H1 (cell line): ENCODE measurements around the gene MYCBPAP. TPM values are rescaled to one million over a fixed set of nuclear protein-coding genes. Genes with fewer than 3 reads are reported as not detected.

Experiments used
- CTCF ChIA-PET: fragments of 300-600 bp; sonication (Branson Sonifier 250); formaldehyde crosslinking; loops from one replicate; lab custom pipeline; 2021; ENCODE audit not compliant: partially characterized antibody; lab: Charles Lee
- POLR2A ChIA-PET: fragments of 300-600 bp; sonication (Branson Sonifier 250); formaldehyde crosslinking; loops from one replicate; lab custom pipeline; 2021; ENCODE audit warnings: inconsistent platforms; ENCODE audit not compliant: partially characterized antibody; lab: Charles Lee
- DNase-seq, 2 experiments: peaks; one replicate each; pipeline versions ENCODE4 v3.0.0 to v3.0.0-alpha.2; 2010 to 2022; ENCODE audit warnings: low spot score in 2 of 2, low read depth in 1 of 2, mixed read lengths in 1 of 2
- FAIRE-seq: peaks from 2 replicates; lab custom pipeline; 2011; peaks lifted over from hg19 to GRCh38; lab: Jason Lieb, UNC
- H2AFZ ChIP-seq: 2 replicates; pipeline ENCODE4 v1.8.1; 2012; ENCODE audit warnings: low read length, inconsistent platforms
- H2AK5ac ChIP-seq: 2 replicates; pipeline ENCODE4 v1.6.1; 2013; ENCODE audit warnings: low read depth, low read length
- H2BK120ac ChIP-seq: replicated peaks from 2 replicates; pipeline ENCODE3; 2013; ENCODE audit warnings: low read depth, low read length, inconsistent platforms
- H2BK12ac ChIP-seq: 2 replicates; pipeline ENCODE4 v1.6.1; 2013; ENCODE audit warnings: low read depth, low read length
- H2BK15ac ChIP-seq: 2 replicates; pipeline ENCODE4 v1.6.1; 2013; ENCODE audit warnings: low read length
- H2BK20ac ChIP-seq: 2 replicates; pipeline ENCODE4 v1.6.1; 2013; ENCODE audit warnings: low read length
- H2BK5ac ChIP-seq: 2 replicates; pipeline ENCODE4 v1.6.1; 2013; ENCODE audit warnings: low read depth, low read length
- H3K14ac ChIP-seq: 2 replicates; pipeline ENCODE4 v1.6.1; 2013; ENCODE audit warnings: inconsistent platforms; ENCODE audit not compliant: insufficient read length
- H3K18ac ChIP-seq: 2 replicates; pipeline ENCODE4 v1.6.1; 2013; ENCODE audit warnings: low read length; ENCODE audit errors: extremely low read depth
- H3K23ac ChIP-seq: 2 replicates; pipeline ENCODE4 v1.6.1; 2013; ENCODE audit warnings: inconsistent platforms; ENCODE audit not compliant: insufficient read length
- H3K23me2 ChIP-seq: 2 replicates; pipeline ENCODE4 v1.6.1; 2013; ENCODE audit warnings: low read depth, low read length
- H3K27ac ChIP-seq: 2 replicates; pipeline ENCODE4 v1.6.1; 2011; ENCODE audit warnings: low read depth, low read length, inconsistent platforms
- H3K27me3 ChIP-seq, 4 experiments: replicated peaks in 1 of 4; 1 replicate in 1 of 4; 2 replicates in 3 of 4; pipeline versions ENCODE4 v1.6.1 to v1.8.1; 2011 to 2013; ENCODE audit warnings: low read length in 3 of 4, mild to moderate bottlenecking in 3 of 4, inconsistent platforms in 2 of 4, mixed read lengths in 2 of 4, moderate library complexity in 1 of 4; ENCODE audit not compliant: control insufficient read depth in 3 of 4, insufficient read depth in 3 of 4; ENCODE audit errors: extremely low read depth in 1 of 4
- H3K36me3 ChIP-seq, 4 experiments: 2 replicates each; pipeline versions ENCODE4 v1.6.1 to v1.8.1; 2011 to 2013; ENCODE audit warnings: mild to moderate bottlenecking in 4 of 4, low read length in 3 of 4, moderate library complexity in 2 of 4, control low read depth in 1 of 4, inconsistent platforms in 1 of 4; ENCODE audit not compliant: insufficient read depth in 4 of 4, control insufficient read depth in 2 of 4
- H3K4ac ChIP-seq: replicated peaks from 2 replicates; pipeline ENCODE3; 2013; ENCODE audit warnings: low read length, low read depth, mixed read lengths, inconsistent platforms; ENCODE audit not compliant: insufficient read length
- H3K4me1 ChIP-seq, 4 experiments: replicated peaks in 1 of 4; 1 replicate in 1 of 4; 2 replicates in 3 of 4; pipeline versions ENCODE4 v1.6.1 to v1.8.1; 2011 to 2013; ENCODE audit warnings: low read length in 3 of 4, inconsistent platforms in 2 of 4, mixed read lengths in 1 of 4; ENCODE audit not compliant: insufficient read depth in 4 of 4, control insufficient read depth in 3 of 4
- H3K4me2 ChIP-seq, 2 experiments: 2 replicates each; pipeline versions ENCODE4 v1.6.1 to v1.8.1; 2011 to 2013; ENCODE audit warnings: low read depth in 2 of 2, low read length in 2 of 2, control low read depth in 1 of 2, inconsistent platforms in 1 of 2, mild to moderate bottlenecking in 1 of 2; ENCODE audit not compliant: insufficient read depth in 1 of 2
- H3K4me3 ChIP-seq, 4 experiments: fragments of 200-600, 300-600 bp in 1 of 4; sonication (generic), shearing (Covaris generic), sonication (Bioruptor Twin) in 1 of 4; 2 replicates each; pipeline versions ENCODE4 v1.5.1 to v1.8.1; 2011 to 2016; ENCODE audit warnings: low read length in 4 of 4, low read depth in 3 of 4, control low read depth in 2 of 4, inconsistent platforms in 2 of 4, mild to moderate bottlenecking in 2 of 4, mixed read lengths in 1 of 4, moderate library complexity in 1 of 4; ENCODE audit not compliant: insufficient read depth in 2 of 4; ENCODE audit errors: extremely low read depth in 1 of 4
- H3K56ac ChIP-seq: replicated peaks from 2 replicates; pipeline ENCODE3; 2013; ENCODE audit warnings: low read depth, mild to moderate bottlenecking, mixed read lengths, low read length, inconsistent platforms; ENCODE audit not compliant: insufficient read length
- H3K79me1 ChIP-seq: 2 replicates; pipeline ENCODE4 v1.6.1; 2013; ENCODE audit warnings: low read depth, low read length, control low read depth
- H3K79me2 ChIP-seq, 2 experiments: 2 replicates each; pipeline versions ENCODE4 v1.6.1 to v1.8.1; 2012 to 2013; ENCODE audit warnings: low read length in 2 of 2, mild to moderate bottlenecking in 2 of 2, inconsistent platforms in 1 of 2; ENCODE audit not compliant: insufficient read depth in 2 of 2, control insufficient read depth in 1 of 2
- H3K9ac ChIP-seq, 4 experiments: replicated peaks in 1 of 4; 1 replicate in 1 of 4; 2 replicates in 3 of 4; pipeline versions ENCODE4 v1.6.1 to v1.8.1; 2011 to 2013; ENCODE audit warnings: low read depth in 3 of 4, low read length in 3 of 4, control low read depth in 2 of 4, mild to moderate bottlenecking in 2 of 4, moderate library complexity in 2 of 4, inconsistent platforms in 1 of 4; ENCODE audit errors: extremely low read depth in 1 of 4
- H3K9me3 ChIP-seq, 2 experiments: 2 replicates each; pipeline versions ENCODE4 v1.6.1 to v1.8.1; 2012 to 2013; ENCODE audit warnings: mild to moderate bottlenecking in 2 of 2, moderate library complexity in 2 of 2, control low read depth in 1 of 2, inconsistent platforms in 1 of 2, low read depth in 1 of 2, low read length in 1 of 2, mixed read lengths in 1 of 2; ENCODE audit not compliant: insufficient read depth in 2 of 2
- H4K20me1 ChIP-seq, 2 experiments: replicated peaks in 1 of 2; 2 replicates each; pipeline versions ENCODE3 to v1.8.1; 2011 to 2013; ENCODE audit warnings: inconsistent platforms in 2 of 2, low read length in 2 of 2, mild to moderate bottlenecking in 1 of 2; ENCODE audit not compliant: insufficient read depth in 2 of 2, control insufficient read depth in 1 of 2
- H4K5ac ChIP-seq: 2 replicates; pipeline ENCODE4 v1.6.1; 2013; ENCODE audit warnings: low read length, low read depth, mixed read lengths, inconsistent platforms; ENCODE audit not compliant: insufficient read length
- H4K8ac ChIP-seq: 2 replicates; pipeline ENCODE4 v1.8.0; 2013; ENCODE audit warnings: mild to moderate bottlenecking, moderate library complexity, low read length, inconsistent platforms; ENCODE audit not compliant: insufficient read depth; ENCODE audit errors: extremely low read depth
- H4K91ac ChIP-seq: replicated peaks from 2 replicates; pipeline ENCODE3; 2013; ENCODE audit warnings: low read length, mixed read lengths, inconsistent platforms; ENCODE audit not compliant: insufficient read length
- POLR2AphosphoS5 ChIP-seq: IDR thresholded peaks from 2 replicates; pipeline ENCODE4 v1.6.1; 2011; ENCODE audit warnings: low read depth, low read length
- RAD21 ChIP-seq, 2 experiments: IDR thresholded peaks in 1 of 2; conservative IDR thresholded peaks in 1 of 2; 2 replicates each; pipeline ENCODE4 v1.6.1; 2011; ENCODE audit warnings: low read depth in 2 of 2, low read length in 2 of 2, improper control_type of control experiment in 1 of 2, inconsistent platforms in 1 of 2, mild to moderate bottlenecking in 1 of 2, moderate library complexity in 1 of 2
- TAF1 ChIP-seq: IDR thresholded peaks from 2 replicates; pipeline ENCODE4 v1.6.1; 2011; ENCODE audit warnings: mild to moderate bottlenecking, low read depth, low read length
- YY1 ChIP-seq: IDR thresholded peaks from 2 replicates; pipeline ENCODE4 v1.6.1; 2011; ENCODE audit warnings: low read depth, mild to moderate bottlenecking, low read length
- WGBS, 2 experiments: shearing (Covaris generic) in 1 of 2; methylation state at CpG; one replicate each; pipeline versions ENCODE4 v1.1.6 to v1.1.7; 2013 to 2015; ENCODE audit warnings: low lambda C conversion rate in 2 of 2, mixed read lengths in 2 of 2, inconsistent platforms in 1 of 2, low coverage in 1 of 2, missing lambda C conversion rate in 1 of 2; ENCODE audit not compliant: insufficient replicate concordance in 2 of 2, insufficient coverage in 1 of 2, insufficient read length in 1 of 2; ENCODE audit errors: extremely low coverage in 1 of 2, missing lambda C conversion rate in 1 of 2; 5-methylcytosine and 5-hydroxymethylcytosine counted together
- polyA plus RNA-seq, 7 experiments: library from polyadenylated mRNA; depleted of rRNA in 3 of 7; stranded (reverse) in 5 of 7; unstranded in 2 of 7; fragments of >200 nt in 5 of 7; fragments of 200-250 nt in 2 of 7; gene quantifications; 1 replicate in 5 of 7; 2 replicates in 1 of 7; 4 replicates in 1 of 7; pipeline versions ENCODE4 v1.2.1 to v1.2.3, GENCODE V29; 2011 to 2013; ENCODE audit warnings: missing spikeins in 2 of 7, mixed read lengths in 2 of 7
- total RNA-seq: library from RNA; stranded (reverse); fragmentation: NEBNext Ultra II Directional; extraction: Animal tissue kit (Norgen Biotek cat#: 25700); gene quantifications from 2 replicates; pipeline ENCODE4 v1.2.1, GENCODE V29; 2021

The MYCBPAP gene
- total and polyA plus RNA-seq, 2 of the 8 experiments (the other 6 are each of a cell fraction or from before 2014, with no cell fraction given): 0.89 to 3.3 TPM

GRCh38 chr17:50538549-50539410 lies 30.5 kb downstream of the MYCBPAP start:
- Histone ChIP-seq H4K8ac (no peak overlapping the region), H3K36me3 (peaks cover 0 to 3% (median 0%) of the 10 kb centered on the region in 4 experiments; a peak in 1 of 8 replicates), H3K18ac (0 out of 2 replicates have a peak overlapping the region, but pooled peaks have one; percentile 2), H2BK20ac (no peak overlapping the region), H2AK5ac (no peak overlapping the region), H3K23me2 (peaks cover 10% of the 10 kb centered on the region), H3K79me2 (0 out of 4 replicates have a peak, but pooled peaks cover 0 to 2% of the 10 kb centered on the region in 2 experiments), H2BK15ac (no peak overlapping the region), H2BK5ac (no peak overlapping the region), H3K79me1 (no peaks in the 10 kb centered on the region; the same call in 1 of the 2 replicates), H4K91ac (no peak overlapping the region), H3K9me3 (no peaks in the 10 kb centered on the region), H3K4ac (no peak overlapping the region), H3K23ac (no peak overlapping the region), H3K27me3 (peaks cover 0 to 12% (median 8%) of the 10 kb centered on the region in 4 experiments; a peak in 4 of 7 replicates), H2AFZ (no peak overlapping the region), H2BK12ac (0 out of 2 replicates have a peak overlapping the region, but pooled peaks have one; percentile 23), H3K4me2 (no peak overlapping the region), H3K4me1 (peaks cover 2 to 27% (median 17%) of the 10 kb centered on the region in 4 experiments), H3K4me3 (no peak overlapping the region), H3K27ac (no peak overlapping the region), H3K9ac (no peak overlapping the region), H4K5ac (no peak overlapping the region), H4K20me1 (peaks cover 0 to 1% of the 10 kb centered on the region in 2 experiments), H3K14ac (no peak overlapping the region), H2BK120ac (no peak overlapping the region), H3K56ac (no peak overlapping the region)
- no peak for FAIRE-seq
- ChIA-PET CTCF (interaction anchor here (0.6 to 6.0 kb wide), 9 partner anchors 12 to 92 kb away, joined by 3 to 42 read pairs (median 4); no protein-coding TSS in a partner anchor), POLR2A (interaction anchor here (0.6 to 1.1 kb wide), 2 partner anchors 59 to 486 kb away, joined by 3 read pairs; no protein-coding TSS in a partner anchor)
- WGBS, 2 experiments: 84% methylated on average over 16 of the region's 20 CpGs; no CpG with 5 or more reads in 1 of the 2 experiments
- TF ChIP-seq POLR2AphosphoS5: no peak
- TF ChIP-seq RAD21 (IDR thresholded peaks at IDR 0.05 in 1 of 2, conservative IDR thresholded peaks at IDR 0.05 in 1 of 2; ENCODE audit: low read depth in 2 of 2, low read length in 2 of 2): no peak
- TF ChIP-seq TAF1: no peak
- no peak for TF ChIP-seq YY1
- no peak for DNase-seq
